GM13976 (cell line): ENCODE data around the gene SLC25A6.
A peak's percentile ranks its signal among the peaks of the same experiment; 100 is the strongest.
"Not testable (repeated sequence)": the region's sequence is repeated elsewhere in the genome, so short reads cannot be mapped to it uniquely, and the experiment has no call there.

ENCODE experiments used
- DNase-seq: peaks from one replicate; pipeline ENCODE4 v3.0.0; 2012; ENCODE audit warnings: low spot score
- in situ Hi-C: fragments of 300-500 bp; cut with MboI; formaldehyde crosslinking; loops from one replicate; pipeline ENCODE4 v1.12.0; 2022; ENCODE audit warnings: low sequenced_read_pairs, mixed read lengths, inconsistent platforms; ENCODE audit not compliant: unreplicated experiment
- TF ChIP-seq, protein P1 (sequence below): IDR thresholded peaks from 2 replicates; pipeline ENCODE4 v1.5.1; 2012; ENCODE audit warnings: borderline replicate concordance, mild to moderate bottlenecking; ENCODE audit not compliant: insufficient read depth; ENCODE audit errors: extremely low read depth, missing control alignments, control extremely low read depth

SLC25A6 gene

DNA sequence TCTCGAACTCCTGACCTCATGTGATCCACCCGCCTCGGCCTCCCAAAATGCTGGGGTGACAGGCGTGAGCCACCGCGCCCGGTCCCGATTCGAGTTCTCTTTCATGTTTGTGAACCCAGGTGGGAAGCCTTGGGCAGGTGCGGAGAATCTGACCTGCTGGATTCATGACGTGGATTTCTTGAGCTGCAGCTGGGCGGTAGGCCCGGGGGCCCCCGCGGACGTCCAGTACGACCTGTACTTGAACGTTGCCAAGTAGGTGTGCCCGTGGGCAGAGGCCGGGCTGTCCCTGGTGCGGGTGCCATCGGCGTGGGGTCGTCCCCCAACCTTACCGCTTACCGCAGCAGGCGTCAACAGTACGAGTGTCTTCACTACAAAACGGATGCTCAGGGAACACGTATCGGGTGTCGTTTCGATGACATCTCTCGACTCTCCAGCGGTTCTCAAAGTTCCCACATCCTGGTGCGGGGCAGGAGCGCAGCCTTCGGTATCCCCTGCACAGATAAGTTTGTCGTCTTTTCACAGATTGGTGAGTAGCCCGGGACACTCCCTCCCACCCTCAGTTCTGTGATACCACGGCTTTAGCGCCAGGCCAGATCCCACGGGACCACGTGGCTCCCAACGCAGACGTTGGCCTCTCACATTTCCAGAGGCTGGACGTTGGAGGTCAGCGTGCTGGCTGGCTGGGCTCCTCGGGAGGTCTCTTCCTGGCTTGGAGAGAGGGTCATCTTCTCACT is 39.8 kb downstream of the SLC25A6 start:
- TF ChIP-seq, protein P1, sequence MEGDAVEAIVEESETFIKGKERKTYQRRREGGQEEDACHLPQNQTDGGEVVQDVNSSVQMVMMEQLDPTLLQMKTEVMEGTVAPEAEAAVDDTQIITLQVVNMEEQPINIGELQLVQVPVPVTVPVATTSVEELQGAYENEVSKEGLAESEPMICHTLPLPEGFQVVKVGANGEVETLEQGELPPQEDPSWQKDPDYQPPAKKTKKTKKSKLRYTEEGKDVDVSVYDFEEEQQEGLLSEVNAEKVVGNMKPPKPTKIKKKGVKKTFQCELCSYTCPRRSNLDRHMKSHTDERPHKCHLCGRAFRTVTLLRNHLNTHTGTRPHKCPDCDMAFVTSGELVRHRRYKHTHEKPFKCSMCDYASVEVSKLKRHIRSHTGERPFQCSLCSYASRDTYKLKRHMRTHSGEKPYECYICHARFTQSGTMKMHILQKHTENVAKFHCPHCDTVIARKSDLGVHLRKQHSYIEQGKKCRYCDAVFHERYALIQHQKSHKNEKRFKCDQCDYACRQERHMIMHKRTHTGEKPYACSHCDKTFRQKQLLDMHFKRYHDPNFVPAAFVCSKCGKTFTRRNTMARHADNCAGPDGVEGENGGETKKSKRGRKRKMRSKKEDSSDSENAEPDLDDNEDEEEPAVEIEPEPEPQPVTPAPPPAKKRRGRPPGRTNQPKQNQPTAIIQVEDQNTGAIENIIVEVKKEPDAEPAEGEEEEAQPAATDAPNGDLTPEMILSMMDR: no peak
- in situ Hi-C loops: no loop called here
- DNase-seq: peak; percentile 7

DNA sequence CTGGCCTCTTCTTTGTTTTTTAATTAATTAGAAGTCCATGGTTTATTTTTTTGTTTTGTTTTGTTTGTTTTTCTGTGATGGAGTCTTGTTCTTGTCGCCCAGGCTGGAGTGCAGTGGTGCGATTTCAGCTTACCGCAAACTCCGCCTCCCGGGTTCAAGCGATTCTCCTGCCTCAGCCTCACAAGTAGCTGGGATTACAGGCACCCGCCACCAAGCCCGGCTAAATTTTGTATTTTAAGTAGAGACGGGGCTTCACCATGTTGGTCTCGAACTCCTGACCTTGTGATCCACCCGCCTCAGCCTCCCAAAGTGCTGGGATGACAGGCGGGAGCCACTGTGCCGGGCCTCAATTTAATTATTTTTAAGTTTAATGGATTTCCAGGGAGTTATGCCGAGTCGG is 42.3 kb downstream of the SLC25A6 start:
- in situ Hi-C loops, DNase-seq: not testable (repeated sequence)

DNA sequence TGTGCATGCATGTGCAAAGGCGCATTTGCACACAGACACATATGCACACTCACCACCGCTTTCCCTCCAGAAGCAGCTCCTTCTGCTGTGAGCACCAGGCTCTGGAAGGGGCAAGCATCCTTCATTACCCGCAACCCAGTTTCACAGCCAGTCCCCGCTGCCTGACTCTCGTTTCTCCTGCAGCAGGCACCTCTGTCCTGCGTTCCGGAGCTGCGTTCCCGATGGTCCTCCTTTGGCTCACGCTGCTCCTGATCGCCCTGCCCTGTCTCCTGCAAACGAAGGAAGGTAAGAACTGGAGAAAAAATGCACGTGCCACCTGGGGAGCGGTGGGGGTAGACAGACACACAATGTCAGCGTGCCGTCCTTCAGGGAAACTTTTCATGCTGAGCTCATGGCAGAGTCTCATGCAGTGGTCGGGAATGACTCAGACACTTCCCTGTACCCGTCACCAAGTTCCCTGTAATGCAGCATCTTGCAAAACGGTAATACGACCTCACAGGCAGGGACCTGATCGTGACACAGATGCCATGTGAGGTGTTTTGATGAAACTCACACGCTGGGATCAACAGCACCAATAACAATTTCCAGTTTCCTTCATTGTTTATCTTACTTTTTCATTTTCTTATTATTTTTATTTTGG is 50.2 kb downstream of the SLC25A6 start:
- TF ChIP-seq, protein P1: no peak
- in situ Hi-C loops: no loop called here
- DNase-seq: peak; percentile 8

DNA sequence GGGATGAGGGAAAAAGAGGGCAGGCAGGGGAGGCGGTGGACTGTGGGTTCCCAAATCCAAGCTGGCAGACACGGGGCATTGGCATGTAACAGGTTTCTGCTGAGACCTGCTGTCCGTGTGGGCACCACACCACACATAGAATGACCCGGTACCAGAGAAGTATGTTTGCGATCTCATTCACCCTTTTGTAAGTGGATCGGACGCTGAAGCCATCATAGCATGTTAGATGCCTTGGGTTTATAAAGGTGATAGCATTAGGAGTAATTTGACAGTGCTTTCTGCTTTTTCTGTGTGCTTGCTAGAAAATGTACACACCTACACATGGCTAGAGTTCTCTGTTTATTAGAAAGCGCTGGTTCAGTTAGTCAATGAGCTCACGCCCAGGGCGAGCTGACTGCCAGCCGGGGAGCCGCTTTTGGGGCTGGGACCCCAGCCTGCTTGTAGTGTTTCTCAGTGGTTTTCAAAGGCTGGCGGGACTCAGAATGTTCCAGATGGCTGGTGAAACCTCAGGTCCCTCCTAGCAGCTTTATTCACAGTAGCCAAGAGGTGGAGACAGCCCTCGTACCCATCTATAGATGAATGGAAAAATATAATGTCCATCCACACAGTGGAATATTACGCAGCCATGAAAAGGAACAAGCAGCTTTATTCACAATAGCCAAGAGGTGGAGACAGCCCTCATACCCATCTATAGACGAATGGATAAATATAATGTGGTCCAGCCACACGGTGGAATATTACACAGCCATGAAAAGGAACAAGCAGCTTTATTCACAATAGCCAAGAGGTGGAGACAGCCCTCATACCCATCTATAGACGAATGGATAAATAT is 54.7 kb downstream of the SLC25A6 start:
- in situ Hi-C loops: no loop called here

DNA sequence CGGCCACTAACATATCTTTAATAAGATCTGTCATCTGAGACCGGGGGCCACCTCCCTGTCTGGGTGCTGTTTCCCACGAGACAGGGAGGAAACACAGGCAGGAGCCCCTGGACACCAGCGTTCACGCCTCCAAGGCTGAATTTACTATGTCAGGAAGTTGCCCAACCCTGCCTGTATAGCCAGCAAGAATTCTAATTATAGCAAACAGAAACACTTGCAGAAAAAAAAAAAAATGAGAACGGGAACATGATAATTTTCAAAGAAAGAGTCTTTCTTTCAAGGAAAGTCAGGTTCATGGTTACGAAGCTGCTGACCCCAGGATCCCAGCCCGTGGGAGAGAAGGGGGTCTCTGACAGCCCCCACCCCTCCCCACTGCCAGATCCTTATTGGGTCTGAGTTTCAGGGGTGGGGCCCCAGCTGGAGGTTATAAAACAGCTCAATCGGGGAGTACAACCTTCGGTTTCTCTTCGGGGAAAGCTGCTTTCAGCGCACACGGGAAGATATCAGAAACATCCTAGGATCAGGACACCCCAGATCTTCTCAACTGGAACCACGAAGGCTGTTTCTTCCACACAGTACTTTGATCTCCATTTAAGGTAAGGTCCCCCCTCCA is 55.5 kb downstream of the SLC25A6 start, which contains the start of gene IL3RA:
Gene IL3RA (plus strand): TSS at position 455 of the 613 bp plus-strand sequence. CDS start 4,981 bp downstream, outside the sequence.
- peak; percentile 70 for DNase-seq
- in situ Hi-C loops: no loop called here
- TF ChIP-seq, protein P1: no peak

More for the DNA sequence above, 54.7 kb downstream of the SLC25A6 start:
- peak; percentile 54 for DNase-seq
- TF ChIP-seq, protein P1: no peak
